Measurements from ENCODE around the gene HLA-DOB.

The HLA-DOB gene

DNA sequence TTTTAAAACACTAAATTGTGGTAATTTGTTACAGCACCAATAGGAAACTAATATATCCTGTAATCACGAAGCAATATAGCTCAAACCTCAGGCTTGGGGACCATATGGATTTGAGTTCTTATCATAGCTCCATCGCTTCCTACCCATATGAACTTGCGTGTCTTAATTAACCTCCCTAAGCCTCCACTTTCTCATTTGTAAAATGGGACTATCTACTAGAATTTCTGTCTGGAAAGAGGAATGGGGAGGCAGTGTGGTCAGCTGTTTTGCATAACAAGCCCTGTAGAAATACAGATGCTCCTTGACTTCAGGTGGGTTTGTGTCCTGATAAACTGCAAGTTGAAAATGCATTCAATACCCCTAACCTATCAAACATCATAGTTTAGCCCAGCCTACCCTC, 17.1 kb downstream of the HLA-DOB start:
- DNase-seq: no peak
- no CpG with 5 or more reads among the region's 3 CpGs for WGBS (ENCODE audit: extremely low coverage, insufficient coverage, low lambda C conversion rate)
- H3K4me2 ChIP-seq (ENCODE audit: low read length): no peak overlapping the region
- no peak overlapping the region for H3K27ac ChIP-seq (ENCODE audit: low read depth, low read length)
- H3K56ac ChIP-seq (ENCODE audit: low read length): no peak overlapping the region
- H2BK120ac ChIP-seq (ENCODE audit: low read depth, low read length): no peak overlapping the region
- no peak overlapping the region for H3K18ac ChIP-seq (ENCODE audit: low read length)
- no peak overlapping the region for H3K9ac ChIP-seq (ENCODE audit: low read length)
- no peaks in the 10 kb centered on the region for H3K79me2 ChIP-seq (ENCODE audit: control insufficient read depth, insufficient read depth, low read length)
- H2BK15ac ChIP-seq (replicated peaks; ENCODE audit: low read depth): no peak overlapping the region
- H4K5ac ChIP-seq (ENCODE audit: low read length): no peak overlapping the region
- H3K27me3 ChIP-seq (ENCODE audit: insufficient read depth, low read length, poor library complexity): no peaks in the 10 kb centered on the region
- H3K23ac ChIP-seq (ENCODE audit: low read length): no peak overlapping the region
- no peaks in the 10 kb centered on the region for H3K79me1 ChIP-seq (ENCODE audit: low read length)
- no peak overlapping the region for H3K4ac ChIP-seq (ENCODE audit: low read depth, low read length)
- H3K4me1 ChIP-seq (ENCODE audit: control insufficient read depth, low read depth, low read length): no peaks in the 10 kb centered on the region
- no peak overlapping the region for H3K4me3 ChIP-seq (ENCODE audit: low read length)
- H2BK5ac ChIP-seq (ENCODE audit: low read length): no peak overlapping the region
- no peaks in the 10 kb centered on the region for H3K36me3 ChIP-seq (ENCODE audit: control insufficient read depth, insufficient read depth, low read length)
- H2AK5ac ChIP-seq (ENCODE audit: low read length): no peak overlapping the region
- no peak overlapping the region for H4K8ac ChIP-seq (ENCODE audit: low read depth, low read length)

DNA sequence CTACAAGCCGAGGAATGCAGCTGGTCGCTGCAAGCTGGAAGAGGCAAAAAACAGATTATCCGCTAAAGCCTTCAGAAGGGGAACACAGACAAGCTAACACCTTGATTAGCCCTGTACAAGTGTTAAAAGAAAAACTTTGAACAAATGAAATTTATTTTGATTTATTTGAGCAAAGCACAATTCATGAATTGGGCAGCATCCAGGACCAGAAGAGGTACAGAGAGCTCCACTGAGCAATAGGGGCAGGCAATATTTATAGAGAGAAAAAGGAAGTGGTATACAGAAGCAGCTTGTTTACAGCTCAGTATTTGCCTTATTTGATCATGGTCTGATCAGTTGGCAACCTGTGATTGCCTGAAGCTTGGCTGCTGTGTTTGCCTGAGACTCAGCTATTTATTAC, 17.6 kb downstream of the HLA-DOB start:
- DNase-seq: no peak
- H3K27me3 ChIP-seq (ENCODE audit: insufficient read depth, low read length, poor library complexity): no peaks in the 10 kb centered on the region
- no peaks in the 10 kb centered on the region for H3K79me1 ChIP-seq (ENCODE audit: low read length)
- no peak overlapping the region for H3K18ac ChIP-seq (ENCODE audit: low read length)
- H3K4me3 ChIP-seq (ENCODE audit: low read length): no peak overlapping the region
- no peaks in the 10 kb centered on the region for H3K79me2 ChIP-seq (ENCODE audit: control insufficient read depth, insufficient read depth, low read length)
- H2BK15ac ChIP-seq (replicated peaks; ENCODE audit: low read depth): no peak overlapping the region
- no peak overlapping the region for H2AK5ac ChIP-seq (ENCODE audit: low read length)
- no peak overlapping the region for H4K8ac ChIP-seq (ENCODE audit: low read depth, low read length)
- H3K4me1 ChIP-seq (ENCODE audit: control insufficient read depth, low read depth, low read length): no peaks in the 10 kb centered on the region
- no peaks in the 10 kb centered on the region for H3K36me3 ChIP-seq (ENCODE audit: control insufficient read depth, insufficient read depth, low read length)
- H3K4ac ChIP-seq (ENCODE audit: low read depth, low read length): no peak overlapping the region
- H3K23ac ChIP-seq (ENCODE audit: low read length): no peak overlapping the region
- no peak overlapping the region for H3K4me2 ChIP-seq (ENCODE audit: low read length)
- H3K27ac ChIP-seq (ENCODE audit: low read depth, low read length): no peak overlapping the region
- H4K5ac ChIP-seq (ENCODE audit: low read length): no peak overlapping the region
- no peak overlapping the region for H2BK5ac ChIP-seq (ENCODE audit: low read length)
- H2BK120ac ChIP-seq (ENCODE audit: low read depth, low read length): no peak overlapping the region
- H3K56ac ChIP-seq (ENCODE audit: low read length): no peak overlapping the region
- no peak overlapping the region for H3K9ac ChIP-seq (ENCODE audit: low read length)
- no CpG with 5 or more reads among the region's 3 CpGs for WGBS (ENCODE audit: extremely low coverage, insufficient coverage, low lambda C conversion rate)

DNA sequence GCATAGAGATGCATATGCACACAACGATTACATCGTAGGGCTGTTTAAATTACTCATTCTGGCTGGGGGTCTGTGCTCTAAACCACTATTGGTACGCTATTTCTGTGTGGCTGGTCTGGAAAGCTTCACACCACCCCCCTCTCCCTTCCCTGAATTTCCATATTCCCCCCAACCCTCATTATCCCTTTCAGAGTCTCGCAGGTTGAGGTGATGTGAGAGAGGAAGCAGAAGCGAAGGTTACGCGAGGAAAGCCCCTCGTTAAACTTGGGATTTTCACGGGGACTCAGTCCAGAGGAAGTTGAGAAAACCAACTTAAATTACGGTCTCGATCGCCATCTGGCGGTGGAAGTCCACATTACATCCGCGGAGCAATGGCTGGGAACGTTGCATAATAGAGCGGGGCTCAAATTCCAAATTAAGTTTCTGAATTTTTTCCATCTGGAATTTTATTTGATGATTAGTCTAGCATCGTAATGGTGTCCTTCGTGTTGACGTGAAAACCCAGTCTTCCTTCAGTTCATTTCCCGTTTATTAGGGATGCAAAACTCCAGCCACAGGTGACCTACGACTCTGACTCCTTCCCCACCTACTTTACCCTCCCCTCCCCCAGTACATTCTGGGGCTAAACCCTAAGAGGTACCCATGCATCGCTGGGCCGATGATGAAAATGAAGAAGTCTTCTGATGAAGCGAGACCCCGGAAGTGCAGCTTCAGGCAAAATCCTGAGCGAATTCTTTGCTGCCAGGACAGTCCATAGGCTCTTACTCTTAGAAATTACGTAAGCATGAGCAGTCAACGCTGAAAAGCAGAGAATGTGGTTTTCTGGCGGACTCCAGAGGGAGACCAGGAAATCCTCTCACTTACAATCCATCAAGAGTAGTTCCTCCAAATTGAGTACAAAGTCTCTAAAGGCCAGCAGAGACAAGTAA, 19.7 kb downstream of the HLA-DOB start:
- H3K4me3 ChIP-seq (ENCODE audit: low read length): no peak overlapping the region
- no CpG with 5 or more reads among the region's 30 CpGs for WGBS (ENCODE audit: extremely low coverage, insufficient coverage, low lambda C conversion rate)

DNA sequence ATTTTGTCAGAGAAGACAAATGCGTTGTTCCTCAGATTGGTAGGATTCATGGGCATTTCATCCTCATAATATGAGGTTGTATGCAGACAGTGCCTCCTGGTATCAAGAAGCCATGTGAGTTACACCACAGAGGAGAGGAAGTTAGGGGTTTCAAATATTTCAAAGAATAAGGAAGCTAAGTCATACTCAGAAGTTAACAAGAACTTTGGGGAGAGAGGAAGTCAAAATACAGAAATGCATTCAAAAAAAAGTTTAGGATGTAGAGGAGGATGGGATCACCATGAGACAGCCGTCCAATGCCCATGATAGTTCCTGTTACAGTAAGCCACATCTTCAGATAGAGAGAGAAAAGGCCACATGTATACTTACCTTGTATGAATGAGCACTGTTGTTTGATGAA, 22.3 kb downstream of the HLA-DOB start:
- no peaks in the 10 kb centered on the region for H3K27me3 ChIP-seq (ENCODE audit: insufficient read depth, low read length, poor library complexity)
- DNase-seq: no peak
- no peak overlapping the region for H4K5ac ChIP-seq (ENCODE audit: low read length)
- no peak overlapping the region for H2BK120ac ChIP-seq (ENCODE audit: low read depth, low read length)
- no peaks in the 10 kb centered on the region for H3K4me1 ChIP-seq (ENCODE audit: control insufficient read depth, low read depth, low read length)
- H3K4me3 ChIP-seq (ENCODE audit: low read length): no peak overlapping the region
- H3K79me2 ChIP-seq (ENCODE audit: control insufficient read depth, insufficient read depth, low read length): no peaks in the 10 kb centered on the region
- WGBS (ENCODE audit: extremely low coverage, insufficient coverage, low lambda C conversion rate): no CpG with 5 or more reads among the region's 2 CpGs
- H2BK5ac ChIP-seq (ENCODE audit: low read length): no peak overlapping the region
- no peak overlapping the region for H2AK5ac ChIP-seq (ENCODE audit: low read length)
- no peak overlapping the region for H3K4ac ChIP-seq (ENCODE audit: low read depth, low read length)
- no peak overlapping the region for H3K18ac ChIP-seq (ENCODE audit: low read length)
- H3K9ac ChIP-seq (ENCODE audit: low read length): no peak overlapping the region
- H3K4me2 ChIP-seq (ENCODE audit: low read length): no peak overlapping the region
- no peaks in the 10 kb centered on the region for H3K36me3 ChIP-seq (ENCODE audit: control insufficient read depth, insufficient read depth, low read length)
- no peak overlapping the region for H3K27ac ChIP-seq (ENCODE audit: low read depth, low read length)
- H4K8ac ChIP-seq (ENCODE audit: low read depth, low read length): no peak overlapping the region
- no peak overlapping the region for H3K56ac ChIP-seq (ENCODE audit: low read length)
- no peaks in the 10 kb centered on the region for H3K79me1 ChIP-seq (ENCODE audit: low read length)
- no peak overlapping the region for H3K23ac ChIP-seq (ENCODE audit: low read length)
- no peak overlapping the region for H2BK15ac ChIP-seq (replicated peaks; ENCODE audit: low read depth)

More for the DNA sequence above, 19.7 kb downstream of the HLA-DOB start:
- no peak overlapping the region for H3K23ac ChIP-seq (ENCODE audit: low read length)
- no peak overlapping the region for H2AK5ac ChIP-seq (ENCODE audit: low read length)
- no peaks in the 10 kb centered on the region for H3K4me1 ChIP-seq (ENCODE audit: control insufficient read depth, low read depth, low read length)
- no peak overlapping the region for H4K5ac ChIP-seq (ENCODE audit: low read length)
- peak; percentile 64 for DNase-seq
- no peak overlapping the region for H2BK15ac ChIP-seq (replicated peaks; ENCODE audit: low read depth)
- no peak overlapping the region for H3K18ac ChIP-seq (ENCODE audit: low read length)
- no peaks in the 10 kb centered on the region for H3K79me1 ChIP-seq (ENCODE audit: low read length)
- H3K9ac ChIP-seq (ENCODE audit: low read length): peak overlapping the region; percentile 42
- H3K4me2 ChIP-seq (ENCODE audit: low read length): peak overlapping the region; percentile 65
- H3K79me2 ChIP-seq (ENCODE audit: control insufficient read depth, insufficient read depth, low read length): no peaks in the 10 kb centered on the region
- no peak overlapping the region for H4K8ac ChIP-seq (ENCODE audit: low read depth, low read length)
- no peak overlapping the region for H3K27ac ChIP-seq (ENCODE audit: low read depth, low read length)
- peak overlapping the region; percentile 17 for H3K56ac ChIP-seq (ENCODE audit: low read length)
- H3K36me3 ChIP-seq (ENCODE audit: control insufficient read depth, insufficient read depth, low read length): no peaks in the 10 kb centered on the region
- H2BK5ac ChIP-seq (ENCODE audit: low read length): no peak overlapping the region
- H2BK120ac ChIP-seq (ENCODE audit: low read depth, low read length): no peak overlapping the region
- H3K27me3 ChIP-seq (ENCODE audit: insufficient read depth, low read length, poor library complexity): no peaks in the 10 kb centered on the region
- no peak overlapping the region for H3K4ac ChIP-seq (ENCODE audit: low read depth, low read length)

DNA sequence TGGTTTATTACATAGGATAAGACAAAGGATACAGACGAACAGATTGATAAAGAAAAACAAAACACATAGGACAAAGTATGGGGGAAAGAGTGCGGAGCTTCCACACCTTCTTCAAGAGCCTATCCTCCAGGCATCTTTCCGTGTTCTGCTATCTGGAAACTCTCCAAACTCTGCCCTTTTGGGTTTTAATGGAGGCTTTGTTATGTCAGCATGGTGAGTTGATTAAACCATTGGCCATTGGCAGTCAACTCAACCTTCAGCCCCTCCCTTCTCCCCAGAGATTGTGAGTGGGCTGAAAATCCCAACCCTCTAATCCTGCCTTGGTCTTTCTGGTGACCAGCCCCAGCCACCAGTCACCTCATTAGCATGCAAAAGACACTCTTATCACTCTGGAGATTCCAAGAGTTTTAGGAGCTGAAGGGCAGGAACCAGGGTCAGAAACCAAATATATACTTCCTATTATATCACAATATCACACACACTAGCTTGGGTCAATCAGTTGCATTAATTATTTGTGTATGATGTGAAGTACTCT, 23.8 kb downstream of the HLA-DOB start:
- Histone ChIP-seq H3K27ac (ENCODE audit: low read depth, low read length) (no peak overlapping the region), H3K23ac (ENCODE audit: low read length) (no peak overlapping the region), H4K5ac (ENCODE audit: low read length) (no peak overlapping the region), H2AK5ac (ENCODE audit: low read length) (no peak overlapping the region), H3K79me1 (ENCODE audit: low read length) (no peaks in the 10 kb centered on the region), H3K9ac (ENCODE audit: low read length) (no peak overlapping the region), H3K18ac (ENCODE audit: low read length) (no peak overlapping the region), H3K36me3 (ENCODE audit: control insufficient read depth, insufficient read depth, low read length) (no peaks in the 10 kb centered on the region), H4K8ac (ENCODE audit: low read depth, low read length) (no peak overlapping the region), H3K4me3 (ENCODE audit: low read length) (no peak overlapping the region), H3K4me2 (ENCODE audit: low read length) (no peak overlapping the region), H2BK15ac (replicated peaks; ENCODE audit: low read depth) (no peak overlapping the region), H2BK120ac (ENCODE audit: low read depth, low read length) (no peak overlapping the region), H3K4me1 (ENCODE audit: control insufficient read depth, low read depth, low read length) (no peaks in the 10 kb centered on the region), H3K56ac (ENCODE audit: low read length) (no peak overlapping the region), H3K4ac (ENCODE audit: low read depth, low read length) (no peak overlapping the region), H2BK5ac (ENCODE audit: low read length) (no peak overlapping the region), H3K79me2 (ENCODE audit: control insufficient read depth, insufficient read depth, low read length) (no peaks in the 10 kb centered on the region), H3K27me3 (ENCODE audit: insufficient read depth, low read length, poor library complexity) (no peaks in the 10 kb centered on the region)
- WGBS (ENCODE audit: extremely low coverage, insufficient coverage, low lambda C conversion rate): no CpG with 5 or more reads among the region's 3 CpGs
- DNase-seq: peak; percentile 77
